Stimulated activated naive CD8-positive, alpha-beta T cell treated with anti-CD3 and anti-CD28 coated beads, Interleukin-15, amount 100 ng/mL, for 72 hours (primary cell): ENCODE results near the gene HAUS7.

Experiments used
- ATAC-seq: fragments of 150-1000 bp; cut with Tn5 transposase; 2 replicates; pipeline ENCODE4 v1.10.0; 2021; ENCODE audit warnings: mild to moderate bottlenecking, moderate library complexity
- DNase-seq, 2 donors: peaks; one replicate each; pipeline ENCODE4 v3.0.0; 2021 to 2022
- H3K27ac Mint-ChIP-seq, 2 donors: one replicate each; pipeline ENCODE4 v1.8.0; 2022; ENCODE audit warnings: mild to moderate bottlenecking in 2 of 2, mixed read lengths in 2 of 2, moderate library complexity in 2 of 2
- H3K27me3 Mint-ChIP-seq: one replicate; pipeline ENCODE4 v1.8.0; 2022; ENCODE audit warnings: mixed read lengths
- H3K4me1 Mint-ChIP-seq: one replicate; pipeline ENCODE4 v1.8.0; 2022; ENCODE audit warnings: mild to moderate bottlenecking, mixed read lengths
- H3K4me3 Mint-ChIP-seq, 2 donors: one replicate each; pipeline ENCODE4 v1.8.0; 2022; ENCODE audit warnings: mild to moderate bottlenecking in 2 of 2, mixed read lengths in 2 of 2, moderate library complexity in 1 of 2
- H3K9me3 Mint-ChIP-seq, 2 donors: one replicate each; pipeline ENCODE4 v1.8.0; 2022; ENCODE audit warnings: mixed read lengths in 2 of 2

Gene HAUS7

DNA sequence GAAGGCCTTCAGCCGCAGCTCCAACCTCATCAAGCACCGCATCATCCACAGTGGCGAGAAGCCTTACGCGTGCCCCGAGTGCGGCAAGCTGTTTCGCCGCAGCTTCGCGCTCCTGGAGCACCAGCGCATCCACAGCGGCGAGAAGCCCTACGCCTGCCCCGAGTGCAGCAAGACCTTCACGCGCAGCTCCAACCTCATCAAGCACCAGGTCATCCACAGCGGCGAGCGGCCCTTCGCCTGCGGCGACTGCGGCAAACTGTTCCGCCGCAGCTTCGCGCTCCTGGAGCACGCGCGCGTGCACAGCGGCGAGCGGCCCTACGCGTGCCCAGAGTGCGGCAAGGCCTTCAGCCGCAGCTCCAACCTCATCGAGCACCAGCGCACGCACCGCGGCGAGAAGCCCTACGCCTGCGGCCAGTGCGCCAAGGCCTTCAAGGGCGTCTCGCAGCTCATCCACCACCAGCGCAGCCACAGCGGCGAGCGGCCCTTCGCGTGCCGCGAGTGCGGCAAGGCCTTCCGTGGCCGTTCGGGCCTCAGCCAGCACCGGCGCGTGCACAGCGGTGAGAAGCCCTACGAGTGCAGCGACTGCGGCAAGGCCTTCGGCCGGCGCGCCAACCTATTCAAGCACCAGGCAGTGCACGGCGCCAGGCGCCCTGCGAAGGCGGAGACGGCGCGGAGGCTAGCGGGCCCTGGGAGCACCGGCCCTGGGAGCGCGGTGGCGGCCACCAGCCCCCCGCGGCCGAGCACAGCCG is 49.4 kb downstream of the HAUS7 start:
- H3K4me3 Mint-ChIP-seq: no peak overlapping the region
- no peaks in the 10 kb centered on the region for H3K4me1 Mint-ChIP-seq
- H3K27me3 Mint-ChIP-seq: no peaks in the 10 kb centered on the region
- no peaks in the 10 kb centered on the region for H3K9me3 Mint-ChIP-seq
- ATAC-seq: no peak
- H3K27ac Mint-ChIP-seq: no peak overlapping the region
- DNase-seq: no peak

DNA sequence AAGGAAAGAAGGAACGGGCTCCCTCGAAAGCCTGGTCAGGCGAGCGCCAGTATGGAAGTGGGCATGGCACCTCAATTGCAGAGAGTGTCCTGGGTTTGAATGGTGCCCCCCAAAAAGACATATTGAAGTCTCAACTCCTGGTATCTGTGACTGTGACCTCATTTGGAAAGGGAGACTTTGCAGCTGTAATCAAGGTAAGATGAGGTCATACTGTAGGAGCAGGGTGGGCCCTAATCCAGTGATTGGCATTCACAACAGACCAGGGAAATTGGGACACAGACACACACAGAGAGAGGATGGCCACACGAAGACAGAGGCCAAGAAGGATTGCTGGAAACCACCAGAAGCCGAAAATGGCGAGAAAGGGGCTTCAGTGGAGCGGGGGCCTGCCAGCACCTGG is 52.7 kb downstream of the HAUS7 start:
- no peak for ATAC-seq
- peaks cover 5% of the 10 kb centered on the region for H3K4me1 Mint-ChIP-seq
- H3K9me3 Mint-ChIP-seq: no peaks in the 10 kb centered on the region
- H3K4me3 Mint-ChIP-seq: no peak overlapping the region
- H3K27me3 Mint-ChIP-seq: no peaks in the 10 kb centered on the region
- no peak overlapping the region for H3K27ac Mint-ChIP-seq
- no peak for DNase-seq

DNA sequence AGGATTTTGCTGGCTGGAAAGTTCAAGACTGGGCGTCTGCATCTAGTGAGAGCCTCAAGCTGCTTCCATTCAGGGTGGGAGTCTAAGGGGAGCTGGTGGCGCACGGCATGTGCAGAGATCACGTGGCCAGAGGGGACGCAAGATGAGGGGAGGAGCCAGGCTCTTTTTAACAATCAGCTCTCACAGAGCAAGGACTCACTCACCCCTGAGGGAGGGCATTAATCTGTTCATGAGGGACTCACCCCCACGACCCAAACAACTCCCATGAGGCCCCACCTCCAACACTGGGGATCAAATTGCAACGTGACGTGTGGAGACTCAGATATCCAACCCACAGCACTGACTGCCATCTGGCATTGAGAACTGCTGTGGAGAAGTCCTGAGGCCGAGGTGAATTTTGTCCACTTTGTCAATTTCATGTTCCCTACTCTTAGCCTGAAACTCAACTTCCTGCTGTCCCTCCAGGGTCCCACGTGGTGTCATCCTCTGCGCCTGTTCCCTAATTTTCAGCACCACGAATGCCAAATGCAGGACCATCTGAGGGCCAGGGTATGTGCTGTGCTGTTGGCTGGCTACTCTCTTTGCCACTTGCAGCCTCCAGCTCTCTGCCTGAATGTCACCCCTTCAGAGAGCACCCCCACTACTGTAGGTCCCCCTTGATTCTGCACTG is 53.5 kb downstream of the HAUS7 start:
- Mint-ChIP-seq H3K27ac (no peak overlapping the region), H3K9me3 (no peaks in the 10 kb centered on the region), H3K4me1 (peaks cover 12% of the 10 kb centered on the region), H3K4me3 (no peak overlapping the region), H3K27me3 (peaks cover 6% of the 10 kb centered on the region)
- ATAC-seq: no peak
- DNase-seq: no peak

DNA sequence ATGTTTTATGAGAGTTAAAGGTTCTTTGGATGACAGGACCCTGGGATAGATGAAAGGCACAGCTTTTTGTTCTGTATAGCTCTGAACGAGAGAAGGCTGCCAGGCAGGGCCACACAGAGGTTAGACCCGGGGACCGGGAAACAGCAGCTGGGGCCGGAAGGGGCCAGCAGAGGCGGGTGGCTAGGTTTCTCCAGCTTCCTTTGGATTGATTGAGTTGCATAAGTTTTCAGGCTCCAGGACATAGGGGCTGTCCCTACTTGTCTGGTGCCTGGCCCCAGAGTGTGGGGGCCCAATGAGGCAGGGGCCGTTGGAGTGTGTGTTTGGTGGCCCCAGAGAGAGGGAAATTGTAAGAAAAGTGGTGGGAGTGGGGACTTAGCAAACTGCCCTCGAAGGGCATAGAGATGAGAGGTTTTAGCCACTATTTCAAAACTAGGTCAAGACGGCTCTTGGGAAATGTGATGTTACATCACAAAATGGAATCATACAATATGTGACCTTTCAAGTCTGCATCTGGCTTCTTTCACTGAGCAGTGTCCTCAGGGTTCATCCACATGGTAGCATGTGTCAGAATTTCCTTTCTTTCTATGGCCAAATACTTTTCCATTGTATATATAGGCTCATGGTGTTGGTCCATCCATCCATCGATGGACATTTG is 55.4 kb downstream of the HAUS7 start:
- Mint-ChIP-seq H3K9me3 (no peaks in the 10 kb centered on the region), H3K27me3 (peaks cover 8% of the 10 kb centered on the region), H3K4me1 (peaks cover 20% of the 10 kb centered on the region), H3K4me3 (no peak overlapping the region), H3K27ac (no peak overlapping the region)
- no peak for ATAC-seq
- no peak for DNase-seq

DNA sequence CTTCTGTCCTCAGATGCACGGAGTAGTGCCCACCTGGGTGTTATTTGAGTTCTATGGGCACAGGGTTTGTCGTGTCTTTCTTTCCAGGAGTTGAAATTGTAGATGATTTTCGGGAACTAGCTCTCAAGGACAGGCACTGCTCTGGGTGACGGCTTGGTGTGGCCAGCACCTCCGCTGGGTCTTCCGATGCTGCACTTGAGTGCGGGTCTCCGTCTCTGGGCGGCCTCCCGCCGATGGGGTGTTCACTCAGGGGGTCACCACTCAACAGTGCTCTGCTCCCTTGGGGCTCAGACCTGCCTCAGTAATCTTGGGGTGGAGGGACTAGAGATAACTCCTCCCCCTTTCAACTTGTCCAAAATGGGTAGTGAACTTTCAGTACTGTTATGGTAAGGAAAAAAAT is 56.6 kb downstream of the HAUS7 start:
- H3K27ac Mint-ChIP-seq: no peak overlapping the region
- H3K27me3 Mint-ChIP-seq: peaks cover 8% of the 10 kb centered on the region
- DNase-seq (no peak), ATAC-seq (no peak)
- peaks cover 20% of the 10 kb centered on the region for H3K4me1 Mint-ChIP-seq
- no peaks in the 10 kb centered on the region for H3K9me3 Mint-ChIP-seq
- H3K4me3 Mint-ChIP-seq: no peak overlapping the region

DNA sequence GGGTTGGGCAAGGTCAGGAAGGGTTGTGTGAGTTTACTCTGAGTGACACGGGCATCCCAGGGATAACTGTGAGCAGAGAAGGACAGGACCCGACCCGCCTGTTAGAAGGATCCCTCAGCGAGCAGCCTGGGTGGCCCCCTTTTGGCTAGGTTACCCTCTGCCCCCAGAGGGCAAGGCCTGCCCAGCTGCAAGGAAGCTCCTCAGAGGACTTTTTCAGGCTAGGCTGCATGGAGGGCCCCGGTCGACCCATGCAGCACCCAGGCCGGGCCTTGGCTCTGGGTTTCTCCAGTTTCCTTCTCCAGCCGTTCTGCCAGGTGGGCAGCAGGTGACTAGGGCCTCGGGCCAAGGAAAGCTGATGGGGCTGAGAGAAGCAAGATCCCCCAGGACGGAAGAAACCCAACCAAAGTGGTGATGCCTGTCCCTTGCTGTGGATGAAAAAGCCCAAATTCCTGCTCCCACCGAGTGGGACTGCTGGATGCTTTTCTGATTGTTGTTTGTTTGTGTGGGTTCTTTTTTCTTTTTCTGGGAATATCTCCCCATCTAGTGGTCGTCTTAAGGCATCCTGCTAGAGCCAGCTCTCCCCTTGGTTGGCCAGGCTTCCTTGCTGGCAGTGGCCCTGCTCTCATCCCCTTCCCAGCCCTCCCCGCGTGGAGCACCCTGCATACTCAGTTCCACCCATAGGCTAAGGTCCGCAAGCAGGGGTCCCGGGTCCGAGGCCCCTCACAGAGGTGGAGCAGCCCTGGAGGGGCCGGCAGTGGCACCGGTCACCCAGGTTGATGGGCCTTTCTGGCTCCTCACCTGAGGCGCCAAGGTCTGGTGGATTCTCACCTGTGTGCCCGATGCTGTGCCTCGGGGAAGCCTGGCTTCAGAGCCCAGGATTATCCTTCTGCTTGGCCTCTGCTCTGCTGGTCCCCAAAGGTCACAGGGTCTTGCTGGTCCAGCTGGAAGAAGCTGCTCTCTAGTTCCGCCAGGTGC is 57.3 kb downstream of the HAUS7 start:
- ATAC-seq (no peak), DNase-seq (no peak)
- peaks cover 8% of the 10 kb centered on the region for H3K27me3 Mint-ChIP-seq
- no peaks in the 10 kb centered on the region for H3K9me3 Mint-ChIP-seq
- no peak overlapping the region for H3K27ac Mint-ChIP-seq
- H3K4me3 Mint-ChIP-seq: no peak overlapping the region
- H3K4me1 Mint-ChIP-seq: peaks cover 20% of the 10 kb centered on the region

DNA sequence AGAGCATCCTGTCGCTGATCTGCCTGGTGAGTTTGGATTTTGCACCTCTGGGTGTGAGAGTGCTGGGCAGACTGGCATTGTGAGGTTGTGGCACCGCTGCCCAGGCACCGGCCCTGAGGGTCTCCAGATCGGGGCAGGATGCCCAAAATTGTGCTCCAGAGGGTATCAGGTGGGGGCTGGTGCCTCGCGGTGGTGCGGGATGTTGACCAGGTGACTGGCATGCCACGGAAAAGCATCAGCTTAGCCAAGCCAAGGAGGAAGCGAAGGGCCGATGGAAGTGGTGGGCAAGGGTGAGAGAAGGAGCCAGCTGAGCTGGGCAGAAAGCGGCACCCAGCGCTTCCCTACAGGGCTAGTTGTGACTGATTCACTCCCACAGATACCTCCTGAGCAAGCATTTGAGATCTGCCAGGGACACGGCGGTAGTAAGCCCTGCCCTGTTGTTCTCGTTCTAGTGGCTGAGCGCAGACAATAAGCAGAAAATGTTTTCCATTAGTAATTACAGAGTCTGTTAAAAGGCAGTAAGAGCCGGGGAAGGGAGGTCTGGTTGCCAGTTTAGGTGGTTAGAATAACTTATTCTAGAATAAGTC is 58.3 kb downstream of the HAUS7 start:
- Mint-ChIP-seq H3K27me3 (peaks cover 8% of the 10 kb centered on the region), H3K9me3 (no peaks in the 10 kb centered on the region), H3K4me1 (peaks cover 20% of the 10 kb centered on the region), H3K27ac (peak overlapping the region in 1 of 2 donors; percentile 86), H3K4me3 (peak overlapping the region; percentile 78 to 84)
- no peak for DNase-seq
- no peak for ATAC-seq

DNA sequence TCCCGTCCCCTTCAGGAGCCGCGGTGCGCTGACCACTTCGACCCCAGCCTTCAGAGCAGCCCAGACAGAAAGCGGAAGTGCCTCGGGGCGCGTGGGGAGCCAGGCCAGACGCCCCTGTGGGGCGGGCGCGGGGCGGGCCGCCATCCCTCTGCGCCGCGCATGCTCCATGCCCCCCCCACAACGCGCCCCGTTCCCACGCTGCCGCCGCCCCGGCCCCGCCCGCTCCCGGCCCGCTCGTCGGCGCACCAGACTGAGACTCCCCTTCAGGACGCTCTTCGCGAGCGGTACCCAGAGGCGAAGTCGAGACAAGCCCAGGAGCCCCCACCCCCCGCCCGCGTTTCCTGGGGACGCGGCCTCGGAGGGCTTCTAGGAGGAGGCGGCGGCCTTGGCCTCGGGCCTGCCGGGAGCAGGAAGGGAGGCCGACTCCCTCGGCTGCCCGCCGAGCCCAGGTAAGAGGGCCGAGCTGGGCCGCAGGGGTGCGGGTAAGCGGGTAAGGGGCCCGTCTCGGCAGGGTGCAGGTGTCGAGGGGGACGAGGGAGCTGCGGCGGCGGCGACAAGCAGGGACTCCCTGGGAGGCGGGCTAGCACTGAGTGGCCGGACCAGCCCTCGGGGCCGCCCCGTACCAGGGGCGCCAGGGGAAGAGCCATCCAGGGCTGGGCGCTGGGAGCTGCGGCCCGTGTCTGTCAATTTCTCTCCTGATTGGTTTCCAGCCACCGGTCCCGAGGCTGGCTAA is 59.0 kb downstream of the HAUS7 start, which contains the start of gene ZFP92:
ZFP92 (plus strand) TSS at position 218 of the 733 bp plus-strand sequence. CDS start 6,851 bp downstream, outside the sequence.
- Mint-ChIP-seq H3K9me3 (no peaks in the 10 kb centered on the region), H3K4me1 (peaks cover 20% of the 10 kb centered on the region), H3K27me3 (peaks cover 8% of the 10 kb centered on the region), H3K4me3 (peak within 1 kb of the TSS; percentile 78 to 84), H3K27ac (peak within 1 kb of the TSS in 1 of 2 donors; percentile 86)
- DNase-seq: peak; percentile 18 to 36
- ATAC-seq: peak; percentile 64

DNA sequence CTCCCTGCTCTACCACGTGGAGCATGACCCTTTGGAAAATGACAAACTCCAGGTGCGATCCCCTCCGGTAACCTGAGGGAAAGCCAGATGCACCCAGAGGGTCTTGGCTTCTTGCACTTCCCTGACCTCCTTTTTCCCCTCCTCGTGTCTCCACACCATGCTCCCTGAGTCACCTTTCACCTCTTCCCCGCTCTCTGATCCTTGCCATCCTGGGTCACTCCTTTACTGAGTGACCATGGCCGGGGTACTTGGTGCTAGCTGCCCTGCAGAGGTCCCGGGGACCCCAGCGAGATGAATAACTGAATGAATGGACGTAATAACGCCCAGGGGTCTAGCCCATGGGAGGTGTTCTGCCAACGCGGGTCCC is 59.5 kb downstream of the HAUS7 start:
- ATAC-seq (no peak), DNase-seq (no peak)
- H3K9me3 Mint-ChIP-seq: no peaks in the 10 kb centered on the region
- peak overlapping the region; percentile 68 to 84 for H3K4me3 Mint-ChIP-seq
- peaks cover 8% of the 10 kb centered on the region for H3K27me3 Mint-ChIP-seq
- peaks cover 20% of the 10 kb centered on the region for H3K4me1 Mint-ChIP-seq
- peak overlapping the region in 1 of 2 donors; percentile 72 for H3K27ac Mint-ChIP-seq

DNA sequence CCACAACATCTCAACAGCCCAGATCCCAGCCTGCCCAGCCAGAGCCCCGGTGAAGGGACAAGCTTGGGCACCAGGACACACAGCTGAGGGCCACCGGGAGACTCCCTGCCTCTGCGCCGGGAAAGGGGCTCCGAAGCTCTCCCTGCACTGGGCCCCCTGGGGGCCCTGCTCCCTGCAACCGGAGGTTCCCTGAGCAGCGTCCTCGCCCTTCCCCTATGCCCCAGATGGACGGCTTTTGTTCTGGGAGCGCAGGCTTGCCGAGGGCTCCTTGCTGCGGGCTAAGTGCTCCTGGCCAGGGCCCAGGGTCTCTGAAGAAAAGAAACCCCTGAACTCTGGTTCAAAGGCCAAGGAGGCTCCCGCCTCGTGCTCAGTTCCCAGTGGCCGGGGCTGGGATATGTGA is 60.0 kb downstream of the HAUS7 start:
- peaks cover 20% of the 10 kb centered on the region for H3K4me1 Mint-ChIP-seq
- no peak for DNase-seq
- peaks cover 8% of the 10 kb centered on the region for H3K27me3 Mint-ChIP-seq
- no peak overlapping the region for H3K4me3 Mint-ChIP-seq
- no peak overlapping the region for H3K27ac Mint-ChIP-seq
- no peak for ATAC-seq
- H3K9me3 Mint-ChIP-seq: no peaks in the 10 kb centered on the region

DNA sequence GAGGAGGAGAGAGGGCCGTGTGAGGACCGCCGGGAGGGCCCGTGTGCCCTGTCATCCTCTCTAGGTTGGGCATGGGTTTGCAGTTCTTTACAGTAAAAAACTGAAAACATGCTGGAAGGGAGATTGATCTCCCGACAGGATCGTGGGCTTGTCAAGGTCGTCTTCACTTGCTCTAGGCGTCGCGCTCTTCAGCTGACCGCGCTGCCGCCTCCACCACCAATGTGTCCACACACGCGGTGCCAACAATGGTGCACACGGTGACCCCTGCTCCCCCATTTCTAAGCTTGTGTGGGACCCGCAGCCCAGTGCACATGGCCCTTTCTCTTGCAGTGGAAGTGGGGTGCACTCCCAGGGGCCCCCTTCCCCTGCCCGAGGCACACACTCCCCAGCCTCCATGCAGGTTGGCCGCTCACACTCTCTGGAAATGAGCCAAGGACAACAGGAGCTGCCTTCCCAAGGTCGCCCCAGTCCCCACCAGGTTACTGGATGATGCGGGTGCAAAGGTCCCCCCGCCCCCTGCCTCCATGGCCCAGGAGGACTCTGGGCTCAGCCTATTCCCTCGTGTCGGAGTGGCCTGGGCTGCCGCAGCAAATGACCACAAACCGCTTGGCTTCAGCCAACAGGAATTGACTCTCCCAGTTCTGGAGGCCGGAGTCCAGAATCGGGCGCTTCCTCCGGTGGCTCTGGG is 60.8 kb downstream of the HAUS7 start:
- H3K4me3 Mint-ChIP-seq: no peak overlapping the region
- no peak for DNase-seq
- ATAC-seq: no peak
- H3K27ac Mint-ChIP-seq: no peak overlapping the region
- H3K27me3 Mint-ChIP-seq: peaks cover 8% of the 10 kb centered on the region
- H3K9me3 Mint-ChIP-seq: no peaks in the 10 kb centered on the region
- peaks cover 20% of the 10 kb centered on the region for H3K4me1 Mint-ChIP-seq

DNA sequence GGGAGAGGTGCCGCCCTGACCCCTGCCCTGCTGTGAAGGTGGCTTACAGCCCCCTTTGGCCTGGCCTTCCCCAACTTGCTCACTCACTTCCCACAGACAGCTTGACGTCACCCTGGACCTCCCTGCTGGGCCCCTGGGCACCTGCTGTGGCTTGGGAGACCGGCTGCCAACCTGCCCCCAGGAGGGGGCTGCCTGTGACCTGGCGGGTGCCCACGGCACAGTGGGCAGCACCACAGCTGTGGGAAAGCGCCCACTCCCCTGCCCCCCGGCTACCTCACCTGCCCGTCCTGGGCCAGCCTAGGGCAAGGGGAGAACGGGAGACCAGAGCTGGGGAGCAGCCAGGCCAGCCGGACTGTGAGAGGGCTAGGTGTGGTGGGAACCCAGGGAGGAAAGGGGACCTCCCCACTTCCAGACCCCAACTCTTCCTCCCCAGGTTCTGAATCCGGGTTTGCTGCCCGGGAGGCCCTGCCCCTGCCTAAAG is 61.5 kb downstream of the HAUS7 start:
- H3K4me3 Mint-ChIP-seq: no peak overlapping the region
- H3K27ac Mint-ChIP-seq: peak overlapping the region in 1 of 2 donors; percentile 54
- no peak for ATAC-seq
- peaks cover 20% of the 10 kb centered on the region for H3K4me1 Mint-ChIP-seq
- H3K9me3 Mint-ChIP-seq: no peaks in the 10 kb centered on the region
- no peak for DNase-seq
- peaks cover 8% of the 10 kb centered on the region for H3K27me3 Mint-ChIP-seq

DNA sequence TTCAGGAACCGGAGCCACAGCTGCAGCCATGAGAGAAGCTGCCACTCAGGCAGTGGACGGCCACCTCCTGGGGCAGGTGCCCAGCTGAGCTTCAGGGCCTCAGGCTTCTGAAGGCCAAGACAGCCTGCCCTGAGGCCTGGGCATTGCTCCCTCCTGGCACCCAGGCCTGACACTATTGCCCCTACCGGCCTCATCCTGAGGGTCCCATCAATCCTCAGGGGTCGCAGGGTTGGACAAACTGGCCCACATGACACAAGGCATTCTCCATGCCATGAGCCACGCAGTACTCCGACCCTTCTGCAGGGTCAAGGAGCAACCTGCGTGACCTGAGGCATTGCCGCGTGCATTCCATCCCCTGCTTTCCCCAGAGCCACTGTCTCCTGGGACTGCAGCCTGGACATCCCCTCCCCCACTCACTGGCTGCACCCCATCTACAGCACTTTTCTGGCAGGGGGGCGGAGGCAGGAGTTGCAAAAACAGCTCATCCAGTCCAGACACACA is 62.1 kb downstream of the HAUS7 start:
- DNase-seq (no peak), ATAC-seq (no peak)
- Mint-ChIP-seq H3K4me1 (peaks cover 16% of the 10 kb centered on the region), H3K9me3 (no peaks in the 10 kb centered on the region), H3K4me3 (no peak overlapping the region), H3K27ac (no peak overlapping the region), H3K27me3 (peaks cover 8% of the 10 kb centered on the region)

DNA sequence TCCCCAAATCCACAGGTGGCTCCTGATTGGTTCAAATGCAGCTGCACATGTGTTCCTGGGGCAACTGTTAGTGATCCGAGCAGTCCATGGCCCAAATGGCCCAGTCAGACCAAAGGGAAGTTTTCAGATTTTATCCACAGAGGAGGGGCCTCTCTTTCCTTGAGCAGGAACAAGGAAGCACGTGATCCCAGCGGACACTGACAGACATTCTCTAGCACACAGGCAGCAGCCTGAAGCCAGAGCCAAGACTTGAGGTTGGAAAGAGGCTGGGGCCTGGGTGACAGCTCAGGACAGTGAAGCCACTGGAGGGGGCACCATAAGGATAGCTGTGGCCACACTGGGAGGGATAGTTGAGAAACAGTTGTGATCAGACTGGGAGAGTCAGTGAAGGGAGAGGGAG is 62.6 kb downstream of the HAUS7 start:
- Mint-ChIP-seq H3K27ac (peak overlapping the region in 1 of 2 donors; percentile 83), H3K4me3 (no peak overlapping the region), H3K27me3 (peaks cover 8% of the 10 kb centered on the region), H3K9me3 (no peaks in the 10 kb centered on the region), H3K4me1 (peaks cover 16% of the 10 kb centered on the region)
- DNase-seq (no peak), ATAC-seq (no peak)
